Measurements from ENCODE around the gene IL21R.

IL21R gene

DNA sequence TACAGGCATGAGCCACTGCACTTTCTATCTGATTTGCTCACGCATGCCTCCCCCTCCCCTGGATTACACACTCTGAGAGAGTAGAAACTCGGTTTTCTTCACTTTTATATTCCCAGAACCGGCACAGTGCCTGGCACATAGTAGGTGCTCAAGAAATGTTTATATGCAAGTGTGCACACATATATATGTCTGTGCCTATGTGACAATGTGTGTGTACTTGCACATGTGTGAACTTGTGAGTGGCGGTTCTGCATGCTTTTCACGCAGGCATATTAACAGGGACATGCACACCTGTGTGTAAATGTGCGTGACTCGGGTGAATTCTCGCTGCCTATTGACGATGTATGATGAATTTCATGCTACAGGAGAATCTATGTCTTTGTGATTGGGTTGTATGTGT, 22.1 kb upstream of the IL21R start:
- no peak for ATAC-seq
- TF ChIP-seq ARNTL (CRISPR knock-in tag; IDR thresholded peaks at IDR 0.05; ENCODE audit: borderline replicate concordance, low read depth), result no peak
- no peak for TF ChIP-seq PPARA (CRISPR knock-in tag; IDR thresholded peaks at IDR 0.05; ENCODE audit: borderline replicate concordance)
- no peak for TF ChIP-seq ZC3H10 (CRISPR knock-in tag; IDR thresholded peaks at IDR 0.05)

DNA sequence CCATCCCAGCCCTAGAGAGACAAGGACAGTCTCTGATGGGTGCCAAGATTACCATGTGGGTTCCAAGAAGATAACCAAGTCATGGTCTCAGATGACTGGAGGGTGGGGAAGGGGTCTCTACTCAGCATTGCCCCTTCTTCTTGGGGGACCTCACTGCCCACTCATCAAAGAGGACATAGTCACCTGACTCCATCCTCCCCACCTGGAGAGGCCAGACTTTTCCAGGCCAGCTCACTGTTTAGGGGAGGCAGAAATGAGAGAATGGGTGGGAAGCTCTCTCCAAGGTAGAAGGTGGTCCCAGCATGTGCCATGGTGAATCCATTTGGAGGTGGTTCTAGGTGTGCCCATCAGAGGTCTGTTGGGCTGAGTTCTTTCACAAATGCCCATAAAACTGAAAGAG, 20.7 kb upstream of the IL21R start:
- no peak for ATAC-seq
- TF ChIP-seq OSR1 (CRISPR knock-in tag; IDR thresholded peaks at IDR 0.05) (no peak), RARB (CRISPR knock-in tag; IDR thresholded peaks at IDR 0.05) (no peak), TCF4 (CRISPR knock-in tag; IDR thresholded peaks at IDR 0.05; ENCODE audit: borderline replicate concordance) (no peak), ISL1 (CRISPR knock-in tag; IDR thresholded peaks at IDR 0.05) (no peak), ZNF70 (CRISPR knock-in tag; IDR thresholded peaks at IDR 0.05) (no peak), CSDC2 (CRISPR knock-in tag; IDR thresholded peaks at IDR 0.05) (no peak), ZFP30 (CRISPR knock-in tag; IDR thresholded peaks at IDR 0.05) (no peak), GLIS3 (CRISPR knock-in tag; IDR thresholded peaks at IDR 0.05) (no peak), TOX (CRISPR knock-in tag; IDR thresholded peaks at IDR 0.05; ENCODE audit: borderline replicate concordance) (no peak), ESRRG (CRISPR knock-in tag; IDR thresholded peaks at IDR 0.05) (no peak), SNAI2 (CRISPR knock-in tag; IDR thresholded peaks at IDR 0.05) (no peak), ZC3H10 (CRISPR knock-in tag; IDR thresholded peaks at IDR 0.05) (no peak)
- TF ChIP-seq, protein P1, sequence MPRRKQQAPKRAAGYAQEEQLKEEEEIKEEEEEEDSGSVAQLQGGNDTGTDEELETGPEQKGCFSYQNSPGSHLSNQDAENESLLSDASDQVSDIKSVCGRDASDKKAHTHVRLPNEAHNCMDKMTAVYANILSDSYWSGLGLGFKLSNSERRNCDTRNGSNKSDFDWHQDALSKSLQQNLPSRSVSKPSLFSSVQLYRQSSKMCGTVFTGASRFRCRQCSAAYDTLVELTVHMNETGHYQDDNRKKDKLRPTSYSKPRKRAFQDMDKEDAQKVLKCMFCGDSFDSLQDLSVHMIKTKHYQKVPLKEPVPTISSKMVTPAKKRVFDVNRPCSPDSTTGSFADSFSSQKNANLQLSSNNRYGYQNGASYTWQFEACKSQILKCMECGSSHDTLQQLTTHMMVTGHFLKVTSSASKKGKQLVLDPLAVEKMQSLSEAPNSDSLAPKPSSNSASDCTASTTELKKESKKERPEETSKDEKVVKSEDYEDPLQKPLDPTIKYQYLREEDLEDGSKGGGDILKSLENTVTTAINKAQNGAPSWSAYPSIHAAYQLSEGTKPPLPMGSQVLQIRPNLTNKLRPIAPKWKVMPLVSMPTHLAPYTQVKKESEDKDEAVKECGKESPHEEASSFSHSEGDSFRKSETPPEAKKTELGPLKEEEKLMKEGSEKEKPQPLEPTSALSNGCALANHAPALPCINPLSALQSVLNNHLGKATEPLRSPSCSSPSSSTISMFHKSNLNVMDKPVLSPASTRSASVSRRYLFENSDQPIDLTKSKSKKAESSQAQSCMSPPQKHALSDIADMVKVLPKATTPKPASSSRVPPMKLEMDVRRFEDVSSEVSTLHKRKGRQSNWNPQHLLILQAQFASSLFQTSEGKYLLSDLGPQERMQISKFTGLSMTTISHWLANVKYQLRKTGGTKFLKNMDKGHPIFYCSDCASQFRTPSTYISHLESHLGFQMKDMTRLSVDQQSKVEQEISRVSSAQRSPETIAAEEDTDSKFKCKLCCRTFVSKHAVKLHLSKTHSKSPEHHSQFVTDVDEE (CRISPR knock-in tag; IDR thresholded peaks at IDR 0.05), result no peak
- TF ChIP-seq, protein P2, sequence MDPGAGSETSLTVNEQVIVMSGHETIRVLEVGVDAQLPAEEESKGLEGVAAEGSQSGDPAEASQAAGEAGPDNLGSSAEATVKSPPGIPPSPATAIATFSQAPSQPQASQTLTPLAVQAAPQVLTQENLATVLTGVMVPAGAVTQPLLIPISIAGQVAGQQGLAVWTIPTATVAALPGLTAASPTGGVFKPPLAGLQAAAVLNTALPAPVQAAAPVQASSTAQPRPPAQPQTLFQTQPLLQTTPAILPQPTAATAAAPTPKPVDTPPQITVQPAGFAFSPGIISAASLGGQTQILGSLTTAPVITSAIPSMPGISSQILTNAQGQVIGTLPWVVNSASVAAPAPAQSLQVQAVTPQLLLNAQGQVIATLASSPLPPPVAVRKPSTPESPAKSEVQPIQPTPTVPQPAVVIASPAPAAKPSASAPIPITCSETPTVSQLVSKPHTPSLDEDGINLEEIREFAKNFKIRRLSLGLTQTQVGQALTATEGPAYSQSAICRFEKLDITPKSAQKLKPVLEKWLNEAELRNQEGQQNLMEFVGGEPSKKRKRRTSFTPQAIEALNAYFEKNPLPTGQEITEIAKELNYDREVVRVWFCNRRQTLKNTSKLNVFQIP (CRISPR knock-in tag; IDR thresholded peaks at IDR 0.05; ENCODE audit: borderline replicate concordance, low read depth), result no peak
- TF ChIP-seq, protein P3, sequence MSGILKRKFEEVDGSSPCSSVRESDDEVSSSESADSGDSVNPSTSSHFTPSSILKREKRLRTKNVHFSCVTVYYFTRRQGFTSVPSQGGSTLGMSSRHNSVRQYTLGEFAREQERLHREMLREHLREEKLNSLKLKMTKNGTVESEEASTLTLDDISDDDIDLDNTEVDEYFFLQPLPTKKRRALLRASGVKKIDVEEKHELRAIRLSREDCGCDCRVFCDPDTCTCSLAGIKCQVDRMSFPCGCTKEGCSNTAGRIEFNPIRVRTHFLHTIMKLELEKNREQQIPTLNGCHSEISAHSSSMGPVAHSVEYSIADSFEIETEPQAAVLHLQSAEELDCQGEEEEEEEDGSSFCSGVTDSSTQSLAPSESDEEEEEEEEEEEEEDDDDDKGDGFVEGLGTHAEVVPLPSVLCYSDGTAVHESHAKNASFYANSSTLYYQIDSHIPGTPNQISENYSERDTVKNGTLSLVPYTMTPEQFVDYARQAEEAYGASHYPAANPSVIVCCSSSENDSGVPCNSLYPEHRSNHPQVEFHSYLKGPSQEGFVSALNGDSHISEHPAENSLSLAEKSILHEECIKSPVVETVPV (CRISPR knock-in tag; IDR thresholded peaks at IDR 0.05), result no peak
- TF ChIP-seq, protein P4, sequence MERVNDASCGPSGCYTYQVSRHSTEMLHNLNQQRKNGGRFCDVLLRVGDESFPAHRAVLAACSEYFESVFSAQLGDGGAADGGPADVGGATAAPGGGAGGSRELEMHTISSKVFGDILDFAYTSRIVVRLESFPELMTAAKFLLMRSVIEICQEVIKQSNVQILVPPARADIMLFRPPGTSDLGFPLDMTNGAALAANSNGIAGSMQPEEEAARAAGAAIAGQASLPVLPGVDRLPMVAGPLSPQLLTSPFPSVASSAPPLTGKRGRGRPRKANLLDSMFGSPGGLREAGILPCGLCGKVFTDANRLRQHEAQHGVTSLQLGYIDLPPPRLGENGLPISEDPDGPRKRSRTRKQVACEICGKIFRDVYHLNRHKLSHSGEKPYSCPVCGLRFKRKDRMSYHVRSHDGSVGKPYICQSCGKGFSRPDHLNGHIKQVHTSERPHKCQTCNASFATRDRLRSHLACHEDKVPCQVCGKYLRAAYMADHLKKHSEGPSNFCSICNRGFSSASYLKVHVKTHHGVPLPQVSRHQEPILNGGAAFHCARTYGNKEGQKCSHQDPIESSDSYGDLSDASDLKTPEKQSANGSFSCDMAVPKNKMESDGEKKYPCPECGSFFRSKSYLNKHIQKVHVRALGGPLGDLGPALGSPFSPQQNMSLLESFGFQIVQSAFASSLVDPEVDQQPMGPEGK (CRISPR knock-in tag; IDR thresholded peaks at IDR 0.05; ENCODE audit: borderline replicate concordance), result no peak

DNA sequence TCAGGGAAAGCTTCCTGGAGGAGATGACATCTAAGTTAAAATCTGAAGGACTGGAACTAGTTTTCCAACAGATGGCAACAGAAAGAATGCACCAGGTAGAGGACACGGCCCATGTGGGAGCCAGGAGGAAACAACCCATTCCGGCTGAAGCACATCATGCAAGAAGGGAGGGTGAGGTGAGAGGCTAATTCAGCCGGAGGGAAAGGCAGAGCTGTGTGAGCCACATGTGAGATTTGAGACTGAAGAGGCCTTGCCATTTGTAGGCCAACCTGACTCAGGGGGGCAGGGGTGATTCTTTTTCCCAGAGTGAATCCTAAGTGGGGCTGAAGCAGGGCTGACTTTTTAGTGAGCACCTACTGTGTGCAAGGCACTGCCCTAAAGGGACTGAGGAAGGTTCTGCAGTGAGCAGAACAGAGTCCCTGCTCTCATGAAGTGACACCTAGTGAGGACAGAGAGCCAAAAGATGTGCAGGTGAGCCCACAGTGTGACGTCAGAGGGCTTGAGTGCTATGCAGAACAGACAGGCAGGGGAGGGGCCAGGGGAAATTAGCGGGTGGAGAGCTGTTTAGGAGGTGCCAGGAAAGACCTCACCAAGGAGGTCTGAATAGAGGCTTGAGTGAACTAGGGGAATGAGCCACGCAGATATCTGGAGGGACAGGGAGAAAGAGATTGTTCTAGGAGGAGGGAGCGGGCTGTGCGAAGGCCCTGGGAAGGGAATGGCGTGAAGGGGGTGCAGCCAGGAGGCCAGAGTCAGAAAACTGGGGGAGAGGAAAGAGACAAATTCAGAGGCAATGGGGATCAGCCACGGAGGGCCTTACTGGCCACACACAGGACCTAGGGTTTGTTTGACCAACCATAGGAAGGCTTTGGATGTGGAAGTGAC, 19.8 kb upstream of the IL21R start:
- TF ChIP-seq ZNF565 (CRISPR knock-in tag; conservative IDR thresholded peaks at IDR 0.05; ENCODE audit: low read depth) (no peak), CSDC2 (CRISPR knock-in tag; IDR thresholded peaks at IDR 0.05) (no peak), SNAI2 (CRISPR knock-in tag; IDR thresholded peaks at IDR 0.05) (no peak), RARB (CRISPR knock-in tag; IDR thresholded peaks at IDR 0.05) (no peak), GLIS3 (CRISPR knock-in tag; IDR thresholded peaks at IDR 0.05) (no peak), OSR1 (CRISPR knock-in tag; IDR thresholded peaks at IDR 0.05) (no peak), ZFP3 (CRISPR knock-in tag; IDR thresholded peaks at IDR 0.05) (no peak), TCF4 (CRISPR knock-in tag; IDR thresholded peaks at IDR 0.05; ENCODE audit: borderline replicate concordance) (no peak), ZNF70 (CRISPR knock-in tag; IDR thresholded peaks at IDR 0.05) (no peak), ESRRG (CRISPR knock-in tag; IDR thresholded peaks at IDR 0.05) (no peak), ZFP30 (CRISPR knock-in tag; IDR thresholded peaks at IDR 0.05) (no peak), ZNF8 (CRISPR knock-in tag; IDR thresholded peaks at IDR 0.05) (no peak), ISL1 (CRISPR knock-in tag; IDR thresholded peaks at IDR 0.05) (no peak), TOX (CRISPR knock-in tag; IDR thresholded peaks at IDR 0.05; ENCODE audit: borderline replicate concordance) (no peak)
- TF ChIP-seq, protein P2 (CRISPR knock-in tag; IDR thresholded peaks at IDR 0.05; ENCODE audit: borderline replicate concordance, low read depth), result no peak
- TF ChIP-seq, protein P1 (CRISPR knock-in tag; IDR thresholded peaks at IDR 0.05), result no peak
- TF ChIP-seq, protein P4 (CRISPR knock-in tag; IDR thresholded peaks at IDR 0.05; ENCODE audit: borderline replicate concordance), result no peak
- ATAC-seq, result no peak
